SKM-1 treated with dmso at 0.1 percent for 144 hours (cell line): ENCODE data around the gene RAB38.

ENCODE experiments used
- DNase-seq: peaks from one replicate; lab custom pipeline; 2025; ENCODE audit not compliant: unreplicated experiment; lab: John Stamatoyannopoulos, UW

The RAB38 gene

GRCh38 chr11:88170673-88171072 is 4.6 kb downstream of the RAB38 start:
- no peak for DNase-seq

- DNase-seq, result no peak
Measured at GRCh38 chr11:88169881-88170280, 5.4 kb downstream of the RAB38 start.

GRCh38 chr11:88169471-88169870 is 5.8 kb downstream of the RAB38 start:
- no peak for DNase-seq

DNA sequence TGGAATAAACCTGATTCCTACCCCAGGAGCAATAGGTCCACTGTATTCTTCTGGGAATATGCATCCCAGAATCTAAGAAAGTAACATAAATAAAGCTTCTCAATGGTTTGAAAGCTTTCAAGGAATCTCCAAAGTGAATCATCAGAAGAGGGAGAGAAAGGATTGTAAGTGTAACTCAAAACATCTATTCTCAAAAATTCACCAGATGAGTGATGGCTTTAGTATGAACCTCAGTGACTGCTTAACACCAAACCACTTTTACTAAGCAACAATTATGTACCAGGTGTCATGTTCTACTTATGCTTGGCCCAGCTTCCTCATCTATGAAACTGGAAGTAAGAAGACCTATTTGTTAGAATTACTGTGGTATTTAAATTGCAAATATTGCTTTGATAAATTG is 7.4 kb downstream of the RAB38 start:
- no peak for DNase-seq

DNA sequence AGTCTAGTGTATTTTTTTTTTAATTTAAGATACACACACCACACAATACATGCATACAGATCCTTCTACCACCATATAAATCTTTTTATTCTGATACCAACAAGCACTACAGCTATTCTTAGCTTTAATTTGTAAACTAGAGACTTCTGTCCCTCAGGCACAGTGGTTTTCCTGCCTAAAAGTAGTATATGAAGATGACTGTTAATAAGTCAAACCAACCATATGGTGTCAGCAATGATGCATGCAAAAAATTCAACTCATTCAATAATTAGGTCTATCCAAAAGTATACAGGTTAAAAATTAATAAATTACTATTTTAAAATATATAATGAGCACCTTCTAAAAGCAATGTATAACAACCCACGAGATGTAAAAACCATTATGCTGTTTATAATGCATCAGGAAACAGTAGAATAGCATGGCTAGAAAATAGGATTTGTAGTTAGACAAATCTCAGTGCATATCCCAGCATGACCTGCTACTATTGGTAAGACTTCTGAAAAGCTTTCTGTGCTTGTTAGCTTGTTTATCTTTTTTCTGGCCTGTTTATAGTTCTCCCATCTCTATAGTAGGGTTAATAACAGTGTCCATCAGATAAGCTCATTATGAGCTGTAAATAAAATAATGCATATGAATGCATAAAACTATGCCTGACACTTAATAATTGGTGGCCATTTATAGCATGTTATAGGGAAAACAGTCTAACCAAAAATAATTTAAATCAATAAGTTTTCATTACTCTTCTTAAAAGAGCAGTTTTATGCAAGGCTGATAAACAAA is 10.2 kb downstream of the RAB38 start:
- no peak for DNase-seq

GRCh38 chr11:88164320-88164719 is 10.9 kb downstream of the RAB38 start:
- no peak for DNase-seq

GRCh38 chr11:88158081-88158480 is 17.2 kb downstream of the RAB38 start:
- no peak for DNase-seq

GRCh38 chr11:88157370-88157769 is 17.9 kb downstream of the RAB38 start:
- DNase-seq, result no peak

GRCh38 chr11:88152381-88152780 is 22.9 kb downstream of the RAB38 start:
- no peak for DNase-seq

GRCh38 chr11:88151709-88152265 is 23.5 kb downstream of the RAB38 start:
- DNase-seq, result no peak

DNA sequence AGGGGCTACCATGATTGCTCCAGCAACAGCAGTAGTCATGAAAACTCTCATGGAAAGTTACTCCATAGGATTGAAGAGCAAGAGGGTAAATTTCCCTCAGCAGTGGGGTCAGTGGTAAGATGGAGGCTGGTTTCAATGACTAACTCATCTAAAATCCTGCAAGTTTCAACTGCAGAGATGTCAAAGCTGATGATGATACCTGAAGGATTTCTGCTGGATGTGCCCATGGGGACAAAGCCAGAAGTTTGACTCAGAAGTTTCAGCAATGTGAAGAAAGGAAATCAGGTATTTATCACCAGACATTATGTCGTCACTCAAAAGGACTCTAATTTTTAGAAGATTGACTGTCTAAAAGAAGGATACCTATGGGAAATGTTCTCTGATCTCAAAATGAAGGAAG is 29.1 kb downstream of the RAB38 start:
- no peak for DNase-seq

GRCh38 chr11:88139865-88140264 is 35.4 kb downstream of the RAB38 start:
- no peak for DNase-seq

- DNase-seq, result no peak
Measured at GRCh38 chr11:88131764-88132470, 43.3 kb downstream of the RAB38 start.

DNA sequence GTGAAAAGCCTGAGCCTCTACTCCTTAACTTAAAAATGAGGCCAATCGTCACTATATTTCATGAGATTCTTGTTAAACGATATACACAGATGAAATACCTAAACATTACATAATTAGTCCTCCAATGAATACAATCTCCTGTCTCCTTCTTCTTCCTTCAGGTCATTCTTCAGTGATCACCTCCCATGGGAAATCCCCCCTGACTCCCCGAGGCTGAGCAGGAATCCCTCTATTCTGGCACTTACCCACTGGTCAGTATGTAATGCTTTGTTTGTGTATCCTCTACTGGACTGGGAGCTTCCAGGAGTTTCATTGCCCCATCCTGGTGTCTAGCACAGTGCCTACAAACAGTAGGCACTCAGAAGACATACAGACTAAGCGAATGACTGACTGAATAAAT is 52.3 kb downstream of the RAB38 start:
- DNase-seq, result no peak

GRCh38 chr11:88119561-88119960 is 55.7 kb downstream of the RAB38 start:
- DNase-seq, result no peak

- no peak for DNase-seq
Measured at GRCh38 chr11:88117281-88117858, 57.9 kb downstream of the RAB38 start.

GRCh38 chr11:88115828-88116755 is 59.2 kb downstream of the RAB38 start:
- DNase-seq, result no peak

GRCh38 chr11:88114486-88115045 is 60.7 kb downstream of the RAB38 start:
- no peak for DNase-seq

GRCh38 chr11:88106666-88107065 is 68.6 kb downstream of the RAB38 start:
- no peak for DNase-seq

- no peak for DNase-seq
Measured at GRCh38 chr11:88105951-88106350, 69.3 kb downstream of the RAB38 start.

DNA sequence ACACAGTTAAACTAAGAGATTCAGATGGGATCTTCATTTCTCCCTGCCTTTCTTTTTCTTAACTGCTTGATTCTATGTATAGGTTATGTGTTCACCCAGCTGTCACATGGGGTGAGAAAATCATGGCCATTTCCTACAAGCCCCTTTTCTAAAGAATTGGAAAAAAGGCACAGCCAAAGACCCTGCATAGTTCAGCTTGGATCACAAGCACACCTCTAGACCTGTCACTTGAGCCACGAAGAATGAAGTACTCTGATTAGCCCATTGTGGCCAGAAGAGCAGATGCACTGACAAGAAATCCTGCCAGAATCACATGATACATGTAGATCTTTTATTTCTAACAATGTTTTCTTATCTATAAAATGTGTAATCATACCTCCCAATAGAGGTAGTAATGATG is 69.7 kb downstream of the RAB38 start:
- no peak for DNase-seq
